ENCODE data around the gene MACROD2. TPM values are rescaled to one million over a fixed set of nuclear protein-coding genes. Genes with fewer than 3 reads are reported as not detected.

The MACROD2 gene
- total and polyA plus RNA-seq, 9 donors: 3.7 to 25.5 (median 7.8) TPM

GRCh38 chr20:14568225-14568624 lies 572.9 kb downstream of the MACROD2 start:
- Histone ChIP-seq H3K4me1 (ENCODE audit: insufficient read depth) (no peaks in the 10 kb centered on the region), H3K27ac (no peak overlapping the region), H3K4me3 (no peak overlapping the region), H3K36me3 (no peaks in the 10 kb centered on the region), H3K27me3 (no peaks in the 10 kb centered on the region), H3K9me3 (no peaks in the 10 kb centered on the region)
- intact Hi-C loops (cut with DNase I): no loop called here
- no peak for TF ChIP-seq POLR2A (IDR thresholded peaks at IDR 0.05)
- TF ChIP-seq CTCF (IDR thresholded peaks at IDR 0.05): no peak
- no peak for TF ChIP-seq EP300 (IDR thresholded peaks at IDR 0.05)
- WGBS, 3 donors: 90 to 94% (median 94%) methylated on average over 3 of the region's 3 CpGs
- no peak for DNase-seq

- no peak for DNase-seq
- H3K4me1 ChIP-seq (ENCODE audit: insufficient read depth): no peaks in the 10 kb centered on the region
- WGBS, 3 donors: 78 to 86% (median 85%) methylated on average over 3 of the region's 3 CpGs
- H3K4me3 ChIP-seq: no peak overlapping the region
- H3K9me3 ChIP-seq: no peaks in the 10 kb centered on the region
- no peaks in the 10 kb centered on the region for H3K36me3 ChIP-seq
- H3K27ac ChIP-seq: no peak overlapping the region
- TF ChIP-seq EP300 (IDR thresholded peaks at IDR 0.05): no peak
- no peaks in the 10 kb centered on the region for H3K27me3 ChIP-seq
- intact Hi-C loops (cut with DNase I): no loop called here
Measured at GRCh38 chr20:14568701-14569100, 573.4 kb downstream of the MACROD2 start.

- no peak for TF ChIP-seq EP300 (IDR thresholded peaks at IDR 0.05)
- TF ChIP-seq CTCF (IDR thresholded peaks at IDR 0.05): no peak
- no peak for TF ChIP-seq POLR2A (IDR thresholded peaks at IDR 0.05)
- H3K36me3 ChIP-seq: no peaks in the 10 kb centered on the region
- no peak overlapping the region for H3K4me3 ChIP-seq
- H3K27me3 ChIP-seq: no peaks in the 10 kb centered on the region
- intact Hi-C loops (cut with DNase I): no loop called here
- H3K4me1 ChIP-seq (ENCODE audit: insufficient read depth): no peaks in the 10 kb centered on the region
- H3K9me3 ChIP-seq: no peaks in the 10 kb centered on the region
- 37 to 68% (median 66%) methylated on average over 2 of the region's 2 CpGs for WGBS, 3 donors
- no peak overlapping the region for H3K27ac ChIP-seq
- no peak for DNase-seq
Measured at GRCh38 chr20:14569641-14570040, 574.3 kb downstream of the MACROD2 start.

GRCh38 chr20:14570811-14571210 lies 575.5 kb downstream of the MACROD2 start:
- TF ChIP-seq CTCF (IDR thresholded peaks at IDR 0.05): no peak
- TF ChIP-seq POLR2A (IDR thresholded peaks at IDR 0.05): no peak
- no peak for TF ChIP-seq EP300 (IDR thresholded peaks at IDR 0.05)
- intact Hi-C loops (cut with DNase I): no loop called here
- no peak for DNase-seq
- WGBS, 3 donors: 18 to 29% (median 19%) methylated on average over 2 of the region's 2 CpGs
- H3K36me3 ChIP-seq: no peaks in the 10 kb centered on the region
- H3K4me1 ChIP-seq (ENCODE audit: insufficient read depth): no peaks in the 10 kb centered on the region
- H3K27me3 ChIP-seq: no peaks in the 10 kb centered on the region
- no peak overlapping the region for H3K27ac ChIP-seq
- no peak overlapping the region for H3K4me3 ChIP-seq
- no peaks in the 10 kb centered on the region for H3K9me3 ChIP-seq

- DNase-seq: no peak
- WGBS, 3 donors: 89 to 94% (median 91%) methylated on average over 3 of the region's 3 CpGs
- Histone ChIP-seq H3K9me3 (no peaks in the 10 kb centered on the region), H3K4me3 (no peak overlapping the region), H3K4me1 (ENCODE audit: insufficient read depth) (no peaks in the 10 kb centered on the region), H3K36me3 (no peaks in the 10 kb centered on the region), H3K27me3 (no peaks in the 10 kb centered on the region), H3K27ac (no peak overlapping the region)
- TF ChIP-seq POLR2A (IDR thresholded peaks at IDR 0.05) (no peak), EP300 (IDR thresholded peaks at IDR 0.05) (no peak)
- intact Hi-C loops (cut with DNase I): no loop called here
Measured at GRCh38 chr20:14573676-14574075, 578.4 kb downstream of the MACROD2 start.

Data from ovary (tissue), 9 donors.